ENCODE results near the gene RAD51B. TPM values are rescaled to one million over a fixed set of nuclear protein-coding genes. Genes with fewer than 3 reads are reported as not detected.

The RAD51B gene
- polyA plus RNA-seq, 10 donors: 5.3 to 10.7 (median 7.5) TPM

- no peak for DNase-seq
Observed at GRCh38 chr14:68712703-68713370, 893.3 kb downstream of the RAD51B start.

GRCh38 chr14:68713782-68714181, 894.2 kb downstream of the RAD51B start:
- DNase-seq: no peak

GRCh38 chr14:68714991-68715924, 895.7 kb downstream of the RAD51B start:
- no peak for DNase-seq

DNA sequence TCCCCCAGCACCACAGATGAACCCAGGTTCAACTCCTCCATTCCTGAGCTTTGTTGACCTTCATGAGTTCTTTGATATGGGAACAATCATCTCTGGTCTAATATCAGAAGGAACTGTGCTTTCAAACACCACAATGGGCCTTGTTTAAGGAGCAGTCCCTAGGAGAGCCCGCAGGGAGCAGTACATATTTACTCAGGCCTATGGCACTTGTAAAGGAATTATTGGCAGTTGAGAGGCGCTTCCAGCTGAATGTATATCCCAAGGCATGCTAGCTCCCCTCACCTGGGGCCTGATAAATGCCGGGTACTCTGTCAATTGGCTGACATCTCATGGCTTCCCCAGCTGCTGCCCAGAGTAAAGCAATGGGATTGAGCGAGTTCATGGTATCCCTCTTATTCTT, 897.1 kb downstream of the RAD51B start:
- DNase-seq: no peak

- no peak for DNase-seq
Observed at GRCh38 chr14:68718023-68718990, 898.7 kb downstream of the RAD51B start.

GRCh38 chr14:68719634-68720384, 900.2 kb downstream of the RAD51B start:
- no peak for DNase-seq

GRCh38 chr14:68722186-68722585, 902.6 kb downstream of the RAD51B start:
- no peak for DNase-seq

- DNase-seq: no peak
Observed at GRCh38 chr14:68722968-68723566, 903.5 kb downstream of the RAD51B start.

- peak in 1 of 3 donors; percentile 50 for DNase-seq
Observed at GRCh38 chr14:68723808-68724268, 904.3 kb downstream of the RAD51B start.

- no peak for DNase-seq
Observed at GRCh38 chr14:68724914-68725313, 905.3 kb downstream of the RAD51B start.

GRCh38 chr14:68726093-68726695, 906.6 kb downstream of the RAD51B start:
- DNase-seq: no peak

GRCh38 chr14:68727315-68728047, 907.9 kb downstream of the RAD51B start:
- DNase-seq: peak in 2 of 3 donors; percentile 40 to 81

GRCh38 chr14:68728342-68729106, 908.9 kb downstream of the RAD51B start:
- DNase-seq: no peak

GRCh38 chr14:68729556-68729955, 910.0 kb downstream of the RAD51B start:
- DNase-seq: no peak

- peak in 1 of 3 donors; percentile 36 for DNase-seq
Observed at GRCh38 chr14:68730348-68730747, 910.8 kb downstream of the RAD51B start.

DNA sequence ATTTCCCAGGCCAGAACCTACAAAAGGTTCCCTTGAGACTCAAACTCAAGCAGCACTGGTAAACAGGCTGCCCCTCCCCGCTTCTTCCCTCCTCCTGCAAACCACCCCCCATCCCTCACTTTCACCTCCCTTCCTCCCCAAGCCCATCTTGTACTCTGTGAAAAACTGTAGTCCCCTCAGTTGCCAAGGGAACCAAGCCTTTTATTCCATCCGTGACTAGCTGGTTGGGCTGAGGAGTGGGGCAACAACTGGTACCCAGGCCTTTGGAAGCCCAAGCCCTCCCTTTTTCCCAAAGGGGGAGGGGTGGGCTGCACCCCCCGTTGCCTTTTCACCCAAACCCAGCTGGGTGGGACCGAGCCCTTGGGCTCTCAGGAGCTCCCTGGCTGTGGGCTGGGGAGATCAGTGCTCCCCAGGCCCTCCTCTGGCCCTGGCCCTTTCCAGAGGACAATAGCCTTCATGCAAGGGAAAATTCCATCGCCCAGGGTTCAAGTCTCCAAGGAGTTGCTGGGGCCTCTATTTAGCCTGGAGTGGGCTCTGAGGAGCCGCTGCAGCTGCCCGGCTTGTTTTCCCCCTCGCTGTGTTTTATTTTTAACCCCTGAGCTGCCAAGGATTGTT, 911.3 kb downstream of the RAD51B start:
- DNase-seq: peak in 1 of 3 donors; percentile 72

DNA sequence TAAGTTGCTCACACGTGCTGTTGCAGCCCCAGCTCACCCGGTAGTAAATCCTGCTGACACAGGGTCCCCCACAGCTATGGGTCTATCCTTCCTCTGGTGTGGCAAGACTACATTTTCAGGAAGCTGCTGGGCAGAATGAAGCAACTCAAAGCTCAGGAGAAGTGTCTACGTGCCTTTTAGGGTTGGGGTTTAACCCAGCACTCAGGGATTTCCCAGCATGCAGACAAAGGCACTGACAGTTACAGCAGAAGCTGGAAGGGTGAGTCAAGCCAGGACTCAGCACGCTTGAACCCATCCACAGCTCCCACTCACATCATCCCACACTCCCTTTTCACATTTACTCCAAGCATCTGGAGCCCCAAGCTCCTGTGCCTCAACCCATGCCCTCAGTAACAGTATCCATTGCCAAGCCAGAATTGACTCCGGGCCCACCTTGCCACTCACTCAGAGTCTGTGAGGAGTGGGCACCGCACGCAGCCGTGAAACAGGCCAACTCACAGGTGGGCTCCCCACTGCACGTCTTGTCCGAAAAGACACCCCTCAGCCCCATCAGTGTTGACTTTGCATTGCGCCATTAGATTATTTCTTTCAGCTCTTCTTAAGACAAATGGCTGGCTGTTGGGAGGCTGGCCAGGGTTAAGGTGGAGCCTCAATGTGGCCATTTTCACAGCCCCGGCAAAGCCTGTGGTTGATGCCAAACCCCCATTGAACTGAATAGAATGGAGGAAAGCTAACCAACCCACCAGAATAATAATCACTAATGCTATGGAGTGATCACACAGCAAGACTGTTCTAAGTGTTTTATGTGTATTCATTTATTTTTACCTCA, 913.7 kb downstream of the RAD51B start:
- peak in 1 of 3 donors; percentile 37 for DNase-seq

Measured in muscle of back (tissue), 11 donors.